C4-2B (cell line): Measurements from ENCODE around the gene EIF2S3.

Experiments used
- CTCF ChIP-seq: fragments of 450-650 bp; conservative IDR thresholded peaks from 2 replicates; pipeline ENCODE4 v1.5.1; 2017; ENCODE audit warnings: mild to moderate bottlenecking
- ZFX ChIP-seq: fragments of 450-650 bp; IDR thresholded peaks from 2 replicates; pipeline ENCODE4 v1.6.1; 2017

GRCh38 chrX:24054182-24055042, at the start of gene EIF2S3:
- TF ChIP-seq CTCF (peak; percentile 85), ZFX (no peak)
